WTC11 (cell line): ENCODE measurements around the gene RFX3. TPM values are rescaled to one million over a fixed set of nuclear protein-coding genes. Genes with fewer than 3 reads are reported as not detected.

Source experiments
- ATAC-seq: fragments of 200-7000 bp; cut with Tn5 transposase; 2 replicates; pipeline ENCODE4 v1.10.0; 2021; ENCODE audit warnings: mild to moderate bottlenecking, moderate library complexity
- CTCF ChIA-PET: fragments of 300-600 bp; sonication (Branson Sonifier 250); formaldehyde crosslinking; loops from one replicate; lab custom pipeline; 2021; ENCODE audit warnings: antibody characterized with exemption; lab: Charles Lee
- POLR2A ChIA-PET: fragments of 350-600 bp; sonication (Branson Sonifier 250); formaldehyde crosslinking; loops from one replicate; lab custom pipeline; 2021; ENCODE audit warnings: antibody characterized with exemption; lab: Charles Lee
- DNase-seq: peaks from one replicate; pipeline ENCODE4 v3.0.0; 2021; ENCODE audit warnings: low spot score
- H3K27ac Mint-ChIP-seq: 2 replicates; pipeline ENCODE4 v1.8.0; 2021; ENCODE audit warnings: mixed read lengths
- H3K27me3 Mint-ChIP-seq: 2 replicates; pipeline ENCODE4 v1.8.0; 2021; ENCODE audit warnings: low read depth, mild to moderate bottlenecking, moderate library complexity, mixed read lengths
- H3K36me3 Mint-ChIP-seq: 2 replicates; pipeline ENCODE4 v1.8.0; 2021; ENCODE audit warnings: mixed read lengths
- H3K4me1 Mint-ChIP-seq: 2 replicates; pipeline ENCODE4 v1.8.0; 2022; ENCODE audit warnings: mixed read lengths
- H3K4me3 Mint-ChIP-seq: 2 replicates; pipeline ENCODE4 v1.8.0; 2021; ENCODE audit warnings: mild to moderate bottlenecking, moderate library complexity, mixed read lengths
- H3K9me3 Mint-ChIP-seq: 2 replicates; pipeline ENCODE4 v1.8.0; 2021; ENCODE audit warnings: mixed read lengths
- FOXK1 ChIP-seq: sonication (generic); formaldehyde crosslinking; IDR thresholded peaks from 2 replicates; pipeline ENCODE4 v1.8.0; 2022; ENCODE audit warnings: mild to moderate bottlenecking, moderate library complexity, missing genetic modification reagents
- GABPB1 ChIP-seq: sonication (generic); formaldehyde crosslinking; IDR thresholded peaks from 2 replicates; pipeline ENCODE4 v1.8.1; 2023; ENCODE audit warnings: mild to moderate bottlenecking, missing genetic modification reagents
- JUN ChIP-seq: sonication (generic); formaldehyde crosslinking; IDR thresholded peaks from 2 replicates; pipeline ENCODE4 v1.8.0; 2023; ENCODE audit warnings: mild to moderate bottlenecking, missing genetic modification reagents
- KAT7 ChIP-seq: sonication (generic); formaldehyde crosslinking; IDR thresholded peaks from 2 replicates; pipeline ENCODE4 v1.8.1; 2023; ENCODE audit warnings: missing genetic modification reagents, mild to moderate bottlenecking, borderline replicate concordance
- MXD4 ChIP-seq: fragments of 250-450 bp; sonication (Bioruptor Pico); IDR thresholded peaks from 2 replicates; pipeline ENCODE4 v1.8.0; 2021; ENCODE audit warnings: mild to moderate bottlenecking, moderate library complexity, borderline replicate concordance
- PRRX2 ChIP-seq: fragments of 250-450 bp; sonication (Bioruptor Pico); IDR thresholded peaks from 2 replicates; pipeline ENCODE4 v1.8.0; 2021; ENCODE audit warnings: mild to moderate bottlenecking
- RORB ChIP-seq: fragments of 250-450 bp; sonication (Bioruptor Pico); IDR thresholded peaks from 2 replicates; pipeline ENCODE4 v1.9.0; 2021; ENCODE audit warnings: mild to moderate bottlenecking
- TP53 ChIP-seq: sonication (generic); formaldehyde crosslinking; IDR thresholded peaks from 2 replicates; pipeline ENCODE4 v1.8.1; 2023; ENCODE audit warnings: mild to moderate bottlenecking, missing genetic modification reagents
- total RNA-seq: library from RNA; stranded (reverse); gene quantifications from 3 replicates; pipeline ENCODE4 v1.2.3, GENCODE V29; 2021
- TF ChIP-seq, protein P1 (sequence below): fragments of 250-450 bp; sonication (Bioruptor Pico); IDR thresholded peaks from 2 replicates; pipeline ENCODE4 v2.1.2; 2022; ENCODE audit warnings: mild to moderate bottlenecking, moderate library complexity
- TF ChIP-seq, protein P2 (sequence below): sonication (generic); formaldehyde crosslinking; IDR thresholded peaks from 2 replicates; pipeline ENCODE4 v1.8.0; 2023; ENCODE audit warnings: mild to moderate bottlenecking, missing genetic modification reagents
- TF ChIP-seq, protein P3 (sequence below): fragments of 250-450 bp; sonication (Bioruptor Pico); conservative IDR thresholded peaks from 2 replicates; pipeline ENCODE4 v1.9.0; 2021; ENCODE audit warnings: mild to moderate bottlenecking
- TF ChIP-seq, protein P4 (sequence below): sonication (generic); formaldehyde crosslinking; conservative IDR thresholded peaks from 2 replicates; pipeline ENCODE4 v1.8.1; 2022; ENCODE audit warnings: mild to moderate bottlenecking, missing genetic modification reagents
- TF ChIP-seq, protein P5 (sequence below): sonication (generic); formaldehyde crosslinking; IDR thresholded peaks from 2 replicates; pipeline ENCODE4 v1.8.1; 2022; ENCODE audit warnings: missing genetic modification reagents, borderline replicate concordance
- TF ChIP-seq, protein P6 (sequence below): sonication (generic); formaldehyde crosslinking; IDR thresholded peaks from 2 replicates; pipeline ENCODE4 v1.8.1; 2023; ENCODE audit warnings: mild to moderate bottlenecking, missing genetic modification reagents
- TF ChIP-seq, protein P7 (sequence below): sonication (generic); formaldehyde crosslinking; IDR thresholded peaks from 2 replicates; pipeline ENCODE4 v1.8.1; 2022; ENCODE audit warnings: low read depth, missing genetic modification reagents, borderline replicate concordance
- TF ChIP-seq, protein P8 (sequence below): fragments of 250-450 bp; sonication (Bioruptor Pico); IDR thresholded peaks from 2 replicates; pipeline ENCODE4 v1.9.0; 2021; ENCODE audit warnings: mild to moderate bottlenecking
- TF ChIP-seq, protein P9 (sequence below): sonication (generic); formaldehyde crosslinking; IDR thresholded peaks from 2 replicates; pipeline ENCODE4 v1.8.1; 2022; ENCODE audit warnings: mild to moderate bottlenecking, moderate library complexity, missing genetic modification reagents

RFX3 gene
- total RNA-seq, 1 experiment from 2014 or later: 13.7 TPM

DNA sequence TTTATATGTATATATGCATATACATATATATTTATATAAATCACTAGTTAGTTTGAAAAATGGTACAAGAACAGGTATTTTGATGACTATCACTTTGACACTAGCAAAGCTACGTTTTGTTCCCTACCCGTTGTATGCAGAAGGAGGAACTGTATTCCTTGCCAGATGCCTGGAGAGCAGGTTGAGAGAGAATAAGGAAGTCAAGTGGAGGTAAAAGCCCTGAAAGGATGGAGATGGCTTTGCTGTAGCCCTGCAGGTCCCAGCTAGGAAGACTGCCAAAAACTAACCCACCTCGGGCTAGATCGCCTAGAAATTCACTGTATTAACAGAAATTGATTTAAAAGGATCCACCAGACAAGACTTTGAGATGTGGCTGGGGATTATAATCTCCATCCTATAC lies 229.3 kb downstream of the RFX3 start:
- H3K4me3 Mint-ChIP-seq: no peak overlapping the region
- H3K9me3 Mint-ChIP-seq: peaks cover 1% of the 10 kb centered on the region; the same call in 1 of the 2 replicates
- ATAC-seq (peak; percentile 69), DNase-seq (no peak)
- H3K27me3 Mint-ChIP-seq: no peaks in the 10 kb centered on the region
- CTCF ChIA-PET: interaction anchor here (1.5 kb wide), 1 partner anchor 145 kb away, joined by 6 read pairs; no protein-coding TSS in a partner anchor
- TF ChIP-seq GABPB1 (CRISPR knock-in tag) (no peak), PRRX2 (CRISPR knock-in tag) (no peak), TP53 (CRISPR knock-in tag) (no peak), JUN (no peak), KAT7 (CRISPR knock-in tag) (no peak)
- TF ChIP-seq, protein P1, sequence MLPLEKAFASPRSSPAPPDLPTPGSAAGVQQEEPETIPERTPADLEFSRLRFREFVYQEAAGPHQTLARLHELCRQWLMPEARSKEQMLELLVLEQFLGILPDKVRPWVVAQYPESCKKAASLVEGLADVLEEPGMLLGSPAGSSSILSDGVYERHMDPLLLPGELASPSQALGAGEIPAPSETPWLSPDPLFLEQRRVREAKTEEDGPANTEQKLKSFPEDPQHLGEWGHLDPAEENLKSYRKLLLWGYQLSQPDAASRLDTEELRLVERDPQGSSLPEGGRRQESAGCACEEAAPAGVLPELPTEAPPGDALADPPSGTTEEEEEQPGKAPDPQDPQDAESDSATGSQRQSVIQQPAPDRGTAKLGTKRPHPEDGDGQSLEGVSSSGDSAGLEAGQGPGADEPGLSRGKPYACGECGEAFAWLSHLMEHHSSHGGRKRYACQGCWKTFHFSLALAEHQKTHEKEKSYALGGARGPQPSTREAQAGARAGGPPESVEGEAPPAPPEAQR: no peak
- TF ChIP-seq, protein P2, sequence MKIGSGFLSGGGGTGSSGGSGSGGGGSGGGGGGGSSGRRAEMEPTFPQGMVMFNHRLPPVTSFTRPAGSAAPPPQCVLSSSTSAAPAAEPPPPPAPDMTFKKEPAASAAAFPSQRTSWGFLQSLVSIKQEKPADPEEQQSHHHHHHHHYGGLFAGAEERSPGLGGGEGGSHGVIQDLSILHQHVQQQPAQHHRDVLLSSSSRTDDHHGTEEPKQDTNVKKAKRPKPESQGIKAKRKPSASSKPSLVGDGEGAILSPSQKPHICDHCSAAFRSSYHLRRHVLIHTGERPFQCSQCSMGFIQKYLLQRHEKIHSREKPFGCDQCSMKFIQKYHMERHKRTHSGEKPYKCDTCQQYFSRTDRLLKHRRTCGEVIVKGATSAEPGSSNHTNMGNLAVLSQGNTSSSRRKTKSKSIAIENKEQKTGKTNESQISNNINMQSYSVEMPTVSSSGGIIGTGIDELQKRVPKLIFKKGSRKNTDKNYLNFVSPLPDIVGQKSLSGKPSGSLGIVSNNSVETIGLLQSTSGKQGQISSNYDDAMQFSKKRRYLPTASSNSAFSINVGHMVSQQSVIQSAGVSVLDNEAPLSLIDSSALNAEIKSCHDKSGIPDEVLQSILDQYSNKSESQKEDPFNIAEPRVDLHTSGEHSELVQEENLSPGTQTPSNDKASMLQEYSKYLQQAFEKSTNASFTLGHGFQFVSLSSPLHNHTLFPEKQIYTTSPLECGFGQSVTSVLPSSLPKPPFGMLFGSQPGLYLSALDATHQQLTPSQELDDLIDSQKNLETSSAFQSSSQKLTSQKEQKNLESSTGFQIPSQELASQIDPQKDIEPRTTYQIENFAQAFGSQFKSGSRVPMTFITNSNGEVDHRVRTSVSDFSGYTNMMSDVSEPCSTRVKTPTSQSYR (CRISPR knock-in tag): no peak
- TF ChIP-seq, protein P3, sequence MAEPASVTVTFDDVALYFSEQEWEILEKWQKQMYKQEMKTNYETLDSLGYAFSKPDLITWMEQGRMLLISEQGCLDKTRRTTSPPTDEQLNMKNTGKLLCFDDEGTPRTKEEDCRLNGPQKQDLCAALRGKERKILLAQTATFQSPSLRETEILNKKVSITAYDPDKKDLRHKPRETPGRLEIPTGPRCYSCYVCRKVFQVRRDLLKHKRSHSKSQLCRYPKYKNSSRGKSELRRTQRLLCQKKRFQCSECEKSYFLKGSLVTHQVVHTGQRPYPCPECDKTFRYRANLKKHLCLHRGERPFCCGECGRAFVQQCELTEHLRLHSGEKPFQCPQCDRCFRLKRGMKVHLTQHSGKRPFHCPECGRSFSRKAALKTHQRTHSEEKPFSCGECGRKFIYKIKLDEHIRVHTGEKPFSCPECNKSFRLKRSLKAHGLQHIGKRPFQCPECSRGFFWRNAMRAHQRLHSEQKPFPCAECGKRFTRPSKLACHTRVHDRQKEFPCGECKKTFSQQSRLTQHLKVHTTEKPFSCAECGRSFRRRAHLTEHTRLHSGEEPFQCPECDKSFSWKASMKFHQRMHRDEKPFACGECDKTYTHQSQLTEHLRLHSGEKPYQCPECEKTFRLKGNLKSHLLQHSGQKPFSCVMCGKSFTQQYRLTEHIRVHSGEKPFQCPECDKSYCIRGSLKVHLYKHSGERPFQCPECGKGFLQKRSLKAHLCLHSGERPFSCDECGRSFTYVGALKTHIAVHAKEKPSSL (CRISPR knock-in tag): no peak
- TF ChIP-seq, protein P4, sequence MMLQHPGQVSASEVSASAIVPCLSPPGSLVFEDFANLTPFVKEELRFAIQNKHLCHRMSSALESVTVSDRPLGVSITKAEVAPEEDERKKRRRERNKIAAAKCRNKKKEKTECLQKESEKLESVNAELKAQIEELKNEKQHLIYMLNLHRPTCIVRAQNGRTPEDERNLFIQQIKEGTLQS: no peak
- TF ChIP-seq, protein P5, sequence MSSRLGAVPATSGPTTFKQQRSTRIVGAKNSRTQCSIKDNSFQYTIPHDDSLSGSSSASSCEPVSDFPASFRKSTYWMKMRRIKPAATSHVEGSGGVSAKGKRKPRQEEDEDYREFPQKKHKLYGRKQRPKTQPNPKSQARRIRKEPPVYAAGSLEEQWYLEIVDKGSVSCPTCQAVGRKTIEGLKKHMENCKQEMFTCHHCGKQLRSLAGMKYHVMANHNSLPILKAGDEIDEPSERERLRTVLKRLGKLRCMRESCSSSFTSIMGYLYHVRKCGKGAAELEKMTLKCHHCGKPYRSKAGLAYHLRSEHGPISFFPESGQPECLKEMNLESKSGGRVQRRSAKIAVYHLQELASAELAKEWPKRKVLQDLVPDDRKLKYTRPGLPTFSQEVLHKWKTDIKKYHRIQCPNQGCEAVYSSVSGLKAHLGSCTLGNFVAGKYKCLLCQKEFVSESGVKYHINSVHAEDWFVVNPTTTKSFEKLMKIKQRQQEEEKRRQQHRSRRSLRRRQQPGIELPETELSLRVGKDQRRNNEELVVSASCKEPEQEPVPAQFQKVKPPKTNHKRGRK (CRISPR knock-in tag): no peak
- TF ChIP-seq, protein P6, sequence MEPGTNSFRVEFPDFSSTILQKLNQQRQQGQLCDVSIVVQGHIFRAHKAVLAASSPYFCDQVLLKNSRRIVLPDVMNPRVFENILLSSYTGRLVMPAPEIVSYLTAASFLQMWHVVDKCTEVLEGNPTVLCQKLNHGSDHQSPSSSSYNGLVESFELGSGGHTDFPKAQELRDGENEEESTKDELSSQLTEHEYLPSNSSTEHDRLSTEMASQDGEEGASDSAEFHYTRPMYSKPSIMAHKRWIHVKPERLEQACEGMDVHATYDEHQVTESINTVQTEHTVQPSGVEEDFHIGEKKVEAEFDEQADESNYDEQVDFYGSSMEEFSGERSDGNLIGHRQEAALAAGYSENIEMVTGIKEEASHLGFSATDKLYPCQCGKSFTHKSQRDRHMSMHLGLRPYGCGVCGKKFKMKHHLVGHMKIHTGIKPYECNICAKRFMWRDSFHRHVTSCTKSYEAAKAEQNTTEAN: no peak
- TF ChIP-seq, protein P7, sequence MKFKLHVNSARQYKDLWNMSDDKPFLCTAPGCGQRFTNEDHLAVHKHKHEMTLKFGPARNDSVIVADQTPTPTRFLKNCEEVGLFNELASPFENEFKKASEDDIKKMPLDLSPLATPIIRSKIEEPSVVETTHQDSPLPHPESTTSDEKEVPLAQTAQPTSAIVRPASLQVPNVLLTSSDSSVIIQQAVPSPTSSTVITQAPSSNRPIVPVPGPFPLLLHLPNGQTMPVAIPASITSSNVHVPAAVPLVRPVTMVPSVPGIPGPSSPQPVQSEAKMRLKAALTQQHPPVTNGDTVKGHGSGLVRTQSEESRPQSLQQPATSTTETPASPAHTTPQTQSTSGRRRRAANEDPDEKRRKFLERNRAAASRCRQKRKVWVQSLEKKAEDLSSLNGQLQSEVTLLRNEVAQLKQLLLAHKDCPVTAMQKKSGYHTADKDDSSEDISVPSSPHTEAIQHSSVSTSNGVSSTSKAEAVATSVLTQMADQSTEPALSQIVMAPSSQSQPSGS: no peak
- H3K36me3 Mint-ChIP-seq: peaks cover 3% of the 10 kb centered on the region
- peaks cover 7% of the 10 kb centered on the region for H3K4me1 Mint-ChIP-seq
- POLR2A ChIA-PET: no interaction called here
- H3K27ac Mint-ChIP-seq: no peak overlapping the region; the same call in 1 of the 2 replicates

DNA sequence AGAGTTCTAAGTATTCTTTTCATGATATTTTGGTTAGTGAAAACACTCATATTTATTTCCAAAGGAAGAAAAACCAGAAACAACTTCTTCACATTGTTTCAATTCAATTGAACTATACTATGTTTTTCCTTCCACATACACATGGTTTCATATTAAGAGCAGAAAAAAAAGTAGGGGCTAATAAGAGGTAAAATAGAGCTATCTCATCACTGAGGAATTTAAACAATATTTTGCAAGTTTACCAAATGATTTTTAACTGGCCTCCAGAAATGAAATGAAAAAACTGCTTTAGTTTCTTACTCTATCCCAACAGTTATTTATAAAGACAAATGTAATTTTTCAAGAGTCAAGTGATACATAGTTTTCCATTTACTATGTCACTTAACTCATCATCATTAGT lies 233.5 kb downstream of the RFX3 start:
- H3K27ac Mint-ChIP-seq: no peak overlapping the region
- no peaks in the 10 kb centered on the region for H3K27me3 Mint-ChIP-seq
- H3K4me3 Mint-ChIP-seq: no peak overlapping the region
- peaks cover 41% of the 10 kb centered on the region for H3K4me1 Mint-ChIP-seq
- ATAC-seq: no peak
- H3K9me3 Mint-ChIP-seq: peaks cover 5% of the 10 kb centered on the region; the same call in 1 of the 2 replicates
- no peak for DNase-seq
- ChIA-PET POLR2A (interaction anchor here (0.6 kb wide), 1 partner anchor 315 kb away, joined by 3 read pairs; no protein-coding TSS in a partner anchor), CTCF (interaction anchor here (1.1 kb wide), 1 partner anchor 434 kb away, joined by 6 read pairs; no protein-coding TSS in a partner anchor)
- H3K36me3 Mint-ChIP-seq: peaks cover 14% of the 10 kb centered on the region
- TF ChIP-seq, protein P8, sequence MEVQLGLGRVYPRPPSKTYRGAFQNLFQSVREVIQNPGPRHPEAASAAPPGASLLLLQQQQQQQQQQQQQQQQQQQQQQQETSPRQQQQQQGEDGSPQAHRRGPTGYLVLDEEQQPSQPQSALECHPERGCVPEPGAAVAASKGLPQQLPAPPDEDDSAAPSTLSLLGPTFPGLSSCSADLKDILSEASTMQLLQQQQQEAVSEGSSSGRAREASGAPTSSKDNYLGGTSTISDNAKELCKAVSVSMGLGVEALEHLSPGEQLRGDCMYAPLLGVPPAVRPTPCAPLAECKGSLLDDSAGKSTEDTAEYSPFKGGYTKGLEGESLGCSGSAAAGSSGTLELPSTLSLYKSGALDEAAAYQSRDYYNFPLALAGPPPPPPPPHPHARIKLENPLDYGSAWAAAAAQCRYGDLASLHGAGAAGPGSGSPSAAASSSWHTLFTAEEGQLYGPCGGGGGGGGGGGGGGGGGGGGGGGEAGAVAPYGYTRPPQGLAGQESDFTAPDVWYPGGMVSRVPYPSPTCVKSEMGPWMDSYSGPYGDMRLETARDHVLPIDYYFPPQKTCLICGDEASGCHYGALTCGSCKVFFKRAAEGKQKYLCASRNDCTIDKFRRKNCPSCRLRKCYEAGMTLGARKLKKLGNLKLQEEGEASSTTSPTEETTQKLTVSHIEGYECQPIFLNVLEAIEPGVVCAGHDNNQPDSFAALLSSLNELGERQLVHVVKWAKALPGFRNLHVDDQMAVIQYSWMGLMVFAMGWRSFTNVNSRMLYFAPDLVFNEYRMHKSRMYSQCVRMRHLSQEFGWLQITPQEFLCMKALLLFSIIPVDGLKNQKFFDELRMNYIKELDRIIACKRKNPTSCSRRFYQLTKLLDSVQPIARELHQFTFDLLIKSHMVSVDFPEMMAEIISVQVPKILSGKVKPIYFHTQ (CRISPR knock-in tag): no peak
- TF ChIP-seq RORB (CRISPR knock-in tag): no peak
- TF ChIP-seq, protein P9, sequence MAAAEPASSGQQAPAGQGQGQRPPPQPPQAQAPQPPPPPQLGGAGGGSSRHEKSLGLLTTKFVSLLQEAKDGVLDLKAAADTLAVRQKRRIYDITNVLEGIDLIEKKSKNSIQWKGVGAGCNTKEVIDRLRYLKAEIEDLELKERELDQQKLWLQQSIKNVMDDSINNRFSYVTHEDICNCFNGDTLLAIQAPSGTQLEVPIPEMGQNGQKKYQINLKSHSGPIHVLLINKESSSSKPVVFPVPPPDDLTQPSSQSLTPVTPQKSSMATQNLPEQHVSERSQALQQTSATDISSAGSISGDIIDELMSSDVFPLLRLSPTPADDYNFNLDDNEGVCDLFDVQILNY (CRISPR knock-in tag): no peak
- TF ChIP-seq, protein P3 (CRISPR knock-in tag): no peak
- no peak for TF ChIP-seq MXD4 (CRISPR knock-in tag)
- TF ChIP-seq FOXK1 (CRISPR knock-in tag): no peak
